IMR-90 (cell line): ENCODE measurements around the gene SLC4A9. TPM values are rescaled to one million over a fixed set of nuclear protein-coding genes. Genes with fewer than 3 reads are reported as not detected.

Source experiments
- ATAC-seq: fragments of 200-7000 bp; cut with Tn5 transposase; 2 replicates; pipeline ENCODE4 v1.9.1; 2020; ENCODE audit warnings: low read depth, mild to moderate bottlenecking, moderate library complexity
- BruUV-seq: library from RNA; stranded (reverse); fragments of 400-500 nt; replicated peaks from 2 replicates; lab custom pipeline; 2021; lab: Mats Ljungman, UMichigan
- CTCF ChIA-PET: fragments of 300-600 bp; formaldehyde crosslinking; extraction: SDS; loops from one replicate; lab custom pipeline; 2021; ENCODE audit warnings: antibody characterized with exemption; lab: Yijun Ruan, JAX
- POLR2A ChIA-PET: fragments of 300-600 bp; sonication (Branson Sonifier 250); formaldehyde crosslinking; loops from one replicate; lab custom pipeline; 2022; ENCODE audit warnings: antibody characterized with exemption; ENCODE audit not compliant: unreplicated experiment; lab: Charles Lee
- DNase-seq: peaks from one replicate; pipeline ENCODE4 v3.0.0; 2013
- H2AFZ ChIP-seq: replicated peaks from 2 replicates; pipeline ENCODE3; 2013; ENCODE audit warnings: low read length, mild to moderate bottlenecking; ENCODE audit not compliant: poor library complexity
- H2AK5ac ChIP-seq: 2 replicates; pipeline ENCODE4 v1.6.1; 2013; ENCODE audit warnings: low read depth, low read length, inconsistent platforms
- H2AK9ac ChIP-seq: replicated peaks from 2 replicates; pipeline ENCODE3; 2013; ENCODE audit warnings: mild to moderate bottlenecking, low read depth, low read length, moderate library complexity; ENCODE audit not compliant: poor library complexity
- H2BK120ac ChIP-seq: 2 replicates; pipeline ENCODE4 v1.6.1; 2013; ENCODE audit warnings: low read depth, low read length, inconsistent platforms
- H2BK15ac ChIP-seq: 3 replicates; pipeline ENCODE4 v1.6.1; 2013; ENCODE audit warnings: low read depth, low read length, inconsistent platforms
- H2BK20ac ChIP-seq: 2 replicates; pipeline ENCODE4 v1.6.1; 2013; ENCODE audit warnings: low read depth, mild to moderate bottlenecking, inconsistent platforms, low read length, moderate library complexity
- H2BK5ac ChIP-seq: 2 replicates; pipeline ENCODE4 v1.6.1; 2013; ENCODE audit warnings: mild to moderate bottlenecking, low read depth, low read length, inconsistent platforms; ENCODE audit not compliant: poor library complexity, severe bottlenecking
- H3K14ac ChIP-seq: replicated peaks from 2 replicates; pipeline ENCODE4 v1.6.1; 2013; ENCODE audit warnings: low read depth, low read length, inconsistent platforms
- H3K18ac ChIP-seq: 2 replicates; pipeline ENCODE4 v1.6.1; 2013; ENCODE audit warnings: low read depth, low read length, control low read depth
- H3K23ac ChIP-seq: 2 replicates; pipeline ENCODE4 v1.6.1; 2013; ENCODE audit warnings: low read depth, low read length, inconsistent platforms
- H3K27ac ChIP-seq: 2 replicates; pipeline ENCODE4 v1.5.1; 2013; ENCODE audit warnings: mild to moderate bottlenecking, control low read depth, low read length; ENCODE audit not compliant: insufficient read depth
- H3K27me3 ChIP-seq: 2 replicates; pipeline ENCODE4 v1.6.1; 2013; ENCODE audit warnings: low read length; ENCODE audit not compliant: control insufficient read depth, insufficient read depth
- H3K36me3 ChIP-seq: 2 replicates; pipeline ENCODE4 v1.6.1; 2013; ENCODE audit warnings: low read length, mixed read lengths; ENCODE audit not compliant: control insufficient read depth, insufficient read depth
- H3K4ac ChIP-seq: 2 replicates; pipeline ENCODE4 v1.6.1; 2013; ENCODE audit warnings: low read depth, low read length, inconsistent platforms
- H3K4me1 ChIP-seq: 2 replicates; pipeline ENCODE4 v1.6.1; 2013; ENCODE audit warnings: low read length, mixed read lengths; ENCODE audit not compliant: control insufficient read depth, insufficient read depth
- H3K4me2 ChIP-seq: 2 replicates; pipeline ENCODE4 v1.6.1; 2013; ENCODE audit warnings: low read depth, mild to moderate bottlenecking, control low read depth, low read length, moderate library complexity
- H3K4me3 ChIP-seq: 2 replicates; pipeline ENCODE4 v1.5.1; 2013; ENCODE audit warnings: low read depth, mild to moderate bottlenecking, control low read depth, low read length, moderate library complexity; ENCODE audit not compliant: insufficient read depth
- H3K56ac ChIP-seq: 2 replicates; pipeline ENCODE4 v1.6.1; 2013; ENCODE audit warnings: low read length, inconsistent platforms; ENCODE audit not compliant: insufficient read depth; ENCODE audit errors: extremely low read depth
- H3K79me1 ChIP-seq, 2 experiments: 2 replicates each; pipeline ENCODE4 v1.6.1; 2013; ENCODE audit warnings: low read length in 2 of 2, inconsistent platforms in 1 of 2, low read depth in 1 of 2
- H3K9ac ChIP-seq: 2 replicates; pipeline ENCODE4 v1.6.1; 2013; ENCODE audit warnings: low read depth, low read length, control low read depth
- H3K9me1 ChIP-seq: 2 replicates; pipeline ENCODE4 v1.6.1; 2013; ENCODE audit warnings: low read length, inconsistent platforms; ENCODE audit not compliant: insufficient read depth
- H3K9me3 ChIP-seq: 2 replicates; pipeline ENCODE4 v1.6.1; 2013; ENCODE audit warnings: low read length; ENCODE audit not compliant: control insufficient read depth, insufficient read depth
- H4K20me1 ChIP-seq: 2 replicates; pipeline ENCODE4 v1.6.1; 2013; ENCODE audit warnings: low read length, inconsistent platforms; ENCODE audit not compliant: insufficient read depth
- H4K5ac ChIP-seq: 2 replicates; pipeline ENCODE4 v1.6.1; 2013; ENCODE audit warnings: mild to moderate bottlenecking, low read depth, low read length, control low read depth
- H4K8ac ChIP-seq, 2 experiments: 2 replicates each; pipeline ENCODE4 v1.6.1; 2013; ENCODE audit warnings: low read depth in 2 of 2, low read length in 2 of 2, control low read depth in 1 of 2, inconsistent platforms in 1 of 2
- H4K91ac ChIP-seq: 2 replicates; pipeline ENCODE4 v1.6.1; 2013; ENCODE audit warnings: low read depth, low read length, inconsistent platforms; ENCODE audit not compliant: insufficient read depth
- FOS ChIP-seq: fragments of 150-350 bp; IDR thresholded peaks from 2 replicates; pipeline ENCODE4 v1.6.1; 2016; ENCODE audit warnings: low read depth, low read length
- RAD21 ChIP-seq: IDR thresholded peaks from 2 replicates; pipeline ENCODE4 v1.6.1; 2012; ENCODE audit warnings: low read length, improper control_type of control experiment
- RFX5 ChIP-seq: IDR thresholded peaks from 2 replicates; pipeline ENCODE4 v1.8.0; 2012; ENCODE audit warnings: low read depth, mild to moderate bottlenecking, low read length, moderate library complexity
- SMC3 ChIP-seq: fragments of 150-350 bp; IDR thresholded peaks from 2 replicates; pipeline ENCODE4 v1.6.1; 2016; ENCODE audit warnings: low read depth, mild to moderate bottlenecking, antibody characterized with exemption, low read length, moderate library complexity
- WGBS, 2 experiments: methylation state at CpG; one replicate each; pipeline versions ENCODE4 v1.1.5 to v1.1.7; 2013; ENCODE audit warnings: missing lambda C conversion rate in 2 of 2; ENCODE audit not compliant: insufficient read length in 1 of 2; ENCODE audit errors: extremely low coverage in 2 of 2; 5-methylcytosine and 5-hydroxymethylcytosine counted together
- dilution Hi-C: fragments of 300-500 bp; cut with HindIII; formaldehyde crosslinking; loops from one replicate; pipeline ENCODE4 v1.14.3; 2018; ENCODE audit warnings: low sequenced_read_pairs; ENCODE audit not compliant: unreplicated experiment
- in situ Hi-C: fragments of 300-500 bp; cut with MboI; formaldehyde crosslinking; loops from 3 replicates; pipeline ENCODE4 v1.14.3; 2019; ENCODE audit warnings: low sequenced_read_pairs, inconsistent platforms, mixed read lengths
- intact Hi-C: fragments of 100-400 bp; cut with micrococcal nuclease; formaldehyde crosslinking; loops from 2 replicates; pipeline ENCODE4 v1.10.0; 2022
- polyA plus RNA-seq, 3 experiments: library from polyadenylated mRNA; depleted of rRNA; stranded (reverse); fragments of >200 nt; gene quantifications; 2 replicates each; pipeline ENCODE4 v1.2.3, GENCODE V29; 2012; ENCODE audit warnings: low replicate concordance in 1 of 3
- total RNA-seq: library from RNA; depleted of rRNA; stranded (reverse); fragments of >200 nt; gene quantifications from 2 replicates; pipeline ENCODE4 v1.2.3, GENCODE V29; 2012
- TF ChIP-seq, protein P1 (sequence below): conservative IDR thresholded peaks from 2 replicates; pipeline ENCODE4 v1.5.1; 2012; ENCODE audit warnings: mild to moderate bottlenecking, low read depth, low read length, improper control_type of control experiment

SLC4A9 gene
- total and polyA plus RNA-seq, 2 of the 4 experiments (the other 2 are of a cell fraction): not detected

DNA sequence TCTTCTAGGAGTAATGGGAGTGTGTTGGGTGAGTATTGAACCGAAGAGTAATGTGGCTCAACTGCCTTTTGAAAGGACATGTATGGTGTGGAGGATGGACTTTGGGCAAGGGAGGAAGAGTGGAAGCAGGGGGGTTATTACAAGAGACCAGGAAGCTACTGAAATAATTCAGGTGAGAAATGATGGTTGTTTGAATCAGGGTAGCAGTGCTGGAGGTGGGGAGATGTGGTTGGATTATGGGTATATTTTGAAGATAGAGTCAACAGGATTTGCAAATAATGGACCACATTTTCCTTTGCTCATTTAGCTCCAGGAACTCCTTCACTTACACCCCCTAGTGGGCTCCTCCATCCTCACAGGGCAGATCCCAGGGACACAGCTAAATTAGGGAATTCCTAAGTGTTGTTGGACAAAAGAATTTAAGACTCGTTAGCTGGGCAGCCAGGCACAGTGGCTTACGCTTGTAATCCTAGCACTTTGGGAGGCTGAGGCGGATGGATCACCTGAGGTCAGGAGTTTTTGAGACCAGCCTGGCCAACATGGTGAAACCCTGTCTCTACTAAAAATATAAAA, 1.2 kb upstream of the SLC4A9 start:
- TF ChIP-seq RFX5 (no peak), RAD21 (peak; percentile 53), FOS (no peak), SMC3 (peak; percentile 62)
- TF ChIP-seq, protein P1, sequence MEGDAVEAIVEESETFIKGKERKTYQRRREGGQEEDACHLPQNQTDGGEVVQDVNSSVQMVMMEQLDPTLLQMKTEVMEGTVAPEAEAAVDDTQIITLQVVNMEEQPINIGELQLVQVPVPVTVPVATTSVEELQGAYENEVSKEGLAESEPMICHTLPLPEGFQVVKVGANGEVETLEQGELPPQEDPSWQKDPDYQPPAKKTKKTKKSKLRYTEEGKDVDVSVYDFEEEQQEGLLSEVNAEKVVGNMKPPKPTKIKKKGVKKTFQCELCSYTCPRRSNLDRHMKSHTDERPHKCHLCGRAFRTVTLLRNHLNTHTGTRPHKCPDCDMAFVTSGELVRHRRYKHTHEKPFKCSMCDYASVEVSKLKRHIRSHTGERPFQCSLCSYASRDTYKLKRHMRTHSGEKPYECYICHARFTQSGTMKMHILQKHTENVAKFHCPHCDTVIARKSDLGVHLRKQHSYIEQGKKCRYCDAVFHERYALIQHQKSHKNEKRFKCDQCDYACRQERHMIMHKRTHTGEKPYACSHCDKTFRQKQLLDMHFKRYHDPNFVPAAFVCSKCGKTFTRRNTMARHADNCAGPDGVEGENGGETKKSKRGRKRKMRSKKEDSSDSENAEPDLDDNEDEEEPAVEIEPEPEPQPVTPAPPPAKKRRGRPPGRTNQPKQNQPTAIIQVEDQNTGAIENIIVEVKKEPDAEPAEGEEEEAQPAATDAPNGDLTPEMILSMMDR: peak; percentile 64
- Histone ChIP-seq H3K23ac (0 out of 2 replicates have a peak overlapping the region, but pooled peaks have one; percentile 8), H3K79me1 (no peaks in the 10 kb centered on the region), H3K18ac (no peak overlapping the region), H3K27ac (no peak overlapping the region), H3K56ac (no peak overlapping the region), H3K36me3 (no peaks in the 10 kb centered on the region), H3K14ac (no peak overlapping the region), H2AK5ac (no peak overlapping the region), H3K4me1 (no peaks in the 10 kb centered on the region), H4K91ac (no peak overlapping the region), H3K27me3 (no peaks in the 10 kb centered on the region; the same call in 1 of the 2 replicates), H3K4ac (no peak overlapping the region), H3K9me3 (no peaks in the 10 kb centered on the region), H4K8ac (no peak overlapping the region), H3K4me2 (no peak overlapping the region), H3K4me3 (no peak overlapping the region), H2BK20ac (no peak overlapping the region), H2BK120ac (no peak overlapping the region), H2BK15ac (no peak overlapping the region), H4K20me1 (no peaks in the 10 kb centered on the region), H2AK9ac (peak overlapping the region; percentile 43), H2BK5ac (no peak overlapping the region), H2AFZ (no peak overlapping the region), H3K9me1 (0 out of 2 replicates have a peak, but pooled peaks cover 6% of the 10 kb centered on the region), H3K9ac (no peak overlapping the region), H4K5ac (no peak overlapping the region)
- intact Hi-C loops: loop anchor here (2.0 to 10.0 kb wide), 2 partner anchors 184 to 284 kb away; partner anchors contain the start of gene CYSTM1
- peak; percentile 47 for ATAC-seq
- dilution Hi-C loops: no loop called here
- ChIA-PET POLR2A (interaction anchor here (0.5 kb wide), 1 partner anchor 187 kb away, joined by 3 read pairs; no protein-coding TSS in a partner anchor), CTCF (interaction anchor here (0.6 to 3.0 kb wide), 14 partner anchors 12 to 187 kb away, joined by 3 to 34 read pairs (median 4); partner anchors contain the start of gene HBEGF)
- in situ Hi-C loops: loop anchor here (25.0 kb wide), 1 partner anchor 572 kb away; the partner anchor contains the start of gene PSD2
- DNase-seq: peak; percentile 51
- BruUV-seq: no TSS peak
- WGBS, 2 experiments: 40% methylated on average over 1 of the region's 4 CpGs; no CpG with 5 or more reads in 1 of the 2 experiments
